Measurements from ENCODE around the gene IFNA16.
"Not testable (repeated sequence)": the region's sequence is repeated elsewhere in the genome, so short reads cannot be mapped to it uniquely, and the experiment has no call there.

DNA sequence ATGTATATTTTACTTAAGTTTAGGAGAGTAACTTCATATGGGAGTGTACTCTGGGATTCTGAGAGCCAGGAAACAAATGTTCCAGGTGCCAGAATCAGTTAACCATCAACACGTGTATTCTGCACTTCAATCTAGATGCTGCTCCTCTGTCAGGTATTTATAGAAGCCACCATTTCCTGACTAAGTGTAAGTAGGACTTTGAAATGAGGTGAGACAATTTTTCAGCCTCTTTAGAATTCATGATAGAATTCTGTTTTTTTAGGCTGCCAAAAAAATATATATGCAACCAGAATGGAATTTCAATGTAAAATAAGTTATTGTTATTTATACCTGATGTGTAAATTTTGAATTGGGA, 19.2 kb upstream of the IFNA16 start:
- TF ChIP-seq, protein P1, sequence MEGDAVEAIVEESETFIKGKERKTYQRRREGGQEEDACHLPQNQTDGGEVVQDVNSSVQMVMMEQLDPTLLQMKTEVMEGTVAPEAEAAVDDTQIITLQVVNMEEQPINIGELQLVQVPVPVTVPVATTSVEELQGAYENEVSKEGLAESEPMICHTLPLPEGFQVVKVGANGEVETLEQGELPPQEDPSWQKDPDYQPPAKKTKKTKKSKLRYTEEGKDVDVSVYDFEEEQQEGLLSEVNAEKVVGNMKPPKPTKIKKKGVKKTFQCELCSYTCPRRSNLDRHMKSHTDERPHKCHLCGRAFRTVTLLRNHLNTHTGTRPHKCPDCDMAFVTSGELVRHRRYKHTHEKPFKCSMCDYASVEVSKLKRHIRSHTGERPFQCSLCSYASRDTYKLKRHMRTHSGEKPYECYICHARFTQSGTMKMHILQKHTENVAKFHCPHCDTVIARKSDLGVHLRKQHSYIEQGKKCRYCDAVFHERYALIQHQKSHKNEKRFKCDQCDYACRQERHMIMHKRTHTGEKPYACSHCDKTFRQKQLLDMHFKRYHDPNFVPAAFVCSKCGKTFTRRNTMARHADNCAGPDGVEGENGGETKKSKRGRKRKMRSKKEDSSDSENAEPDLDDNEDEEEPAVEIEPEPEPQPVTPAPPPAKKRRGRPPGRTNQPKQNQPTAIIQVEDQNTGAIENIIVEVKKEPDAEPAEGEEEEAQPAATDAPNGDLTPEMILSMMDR (IDR thresholded peaks at IDR 0.05), result not testable (repeated sequence)
- not testable (repeated sequence) for TF ChIP-seq POLR2A, EP300 (IDR thresholded peaks at IDR 0.05)

All from tibial nerve (tissue), 4 donors.